ENCODE results near the gene SH3PXD2B.

GRCh38 chr5:172399826-172400225, 54.5 kb downstream of the SH3PXD2B start:
- no peak for TF ChIP-seq CTCF (IDR thresholded peaks at IDR 0.05 in 2 of 3, conservative IDR thresholded peaks at IDR 0.05 in 1 of 3; ENCODE audit: control insufficient read depth in 2 of 3, extremely low read depth in 1 of 3, insufficient read depth in 1 of 3, low read depth in 3 of 3, low read length in 3 of 3)
- no peak for TF ChIP-seq NFYB (IDR thresholded peaks at IDR 0.05; ENCODE audit: insufficient read depth, low read depth, low read length)
- TF ChIP-seq ZNF592 (IDR thresholded peaks at IDR 0.05): no peak
- no peak for TF ChIP-seq EZH2 (IDR thresholded peaks at IDR 0.05; ENCODE audit: borderline replicate concordance, control insufficient read depth, low read depth, low read length)
- TF ChIP-seq GABPA (IDR thresholded peaks at IDR 0.05; ENCODE audit: low read depth): no peak
- TF ChIP-seq RELA (IDR thresholded peaks at IDR 0.05; ENCODE audit: borderline replicate concordance, partially characterized antibody): no peak
- TF ChIP-seq SP1 (IDR thresholded peaks at IDR 0.05; ENCODE audit: low read depth, low read length): no peak
- TF ChIP-seq MEF2A (IDR thresholded peaks at IDR 0.05; ENCODE audit: insufficient read depth, low read depth, low read length): no peak
- TF ChIP-seq BHLHE40 (IDR thresholded peaks at IDR 0.05; ENCODE audit: borderline replicate concordance in 1 of 2, low read depth in 2 of 2, low read length in 1 of 2): no peak
- TF ChIP-seq RBBP5 (conservative IDR thresholded peaks at IDR 0.05): no peak

All from GM12878 (cell line).